ENCODE results near the gene NR3C1. TPM values are rescaled to one million over a fixed set of nuclear protein-coding genes. Genes with fewer than 3 reads are reported as not detected.
A peak's percentile ranks its signal among the peaks of the same experiment; 100 is the strongest.

Gene NR3C1
- total RNA-seq, 1 experiment from 2014 or later, result 53.0 TPM

DNA sequence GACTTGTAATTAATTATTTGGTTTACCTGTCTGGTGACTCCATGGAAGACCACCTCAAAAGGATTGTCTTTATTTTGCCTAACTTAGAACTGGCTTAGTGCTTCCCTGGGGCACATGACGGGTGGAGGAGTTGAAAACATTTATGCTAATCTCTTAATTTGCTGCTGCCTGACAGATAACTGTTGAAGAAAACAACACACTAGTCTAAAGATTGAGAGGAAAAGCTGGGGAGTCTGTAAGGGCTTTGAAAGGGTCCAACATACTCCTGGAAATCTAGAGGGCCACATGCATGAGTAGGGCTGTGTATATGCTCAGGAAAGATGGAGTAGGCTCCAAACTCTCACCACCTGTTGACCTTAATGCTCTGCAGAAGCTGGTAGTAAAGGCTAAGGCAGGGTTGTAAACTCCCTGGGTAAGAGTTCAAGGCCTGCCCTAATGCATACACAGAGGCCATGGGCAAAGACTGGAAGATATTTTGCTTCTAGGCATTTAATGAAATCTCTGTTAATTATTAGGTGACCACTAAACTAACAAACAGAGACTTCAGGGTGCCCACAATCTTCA, 40.7 kb downstream of the NR3C1 start:
- no peak for DNase-seq (ENCODE audit: low read depth)

DNA sequence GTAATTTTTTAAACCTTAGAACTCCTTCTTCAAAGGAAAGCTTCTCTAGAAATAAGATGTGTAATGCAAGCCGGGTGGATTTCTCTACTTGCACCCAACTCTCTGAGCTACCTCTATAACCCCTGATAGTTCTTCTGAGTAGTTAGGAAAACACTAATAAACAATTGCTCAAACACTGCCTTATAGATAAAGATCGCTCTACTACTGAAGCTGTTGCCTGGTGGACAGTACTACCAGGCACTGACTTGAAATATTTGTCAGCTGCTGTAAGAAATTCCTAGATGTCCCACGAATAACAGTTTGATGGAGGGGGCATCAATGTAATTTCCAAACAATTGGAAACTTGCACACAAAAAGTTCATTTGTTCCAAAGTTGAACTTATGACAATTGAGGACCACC, 42.0 kb downstream of the NR3C1 start:
- no peak for DNase-seq (ENCODE audit: low read depth)

DNA sequence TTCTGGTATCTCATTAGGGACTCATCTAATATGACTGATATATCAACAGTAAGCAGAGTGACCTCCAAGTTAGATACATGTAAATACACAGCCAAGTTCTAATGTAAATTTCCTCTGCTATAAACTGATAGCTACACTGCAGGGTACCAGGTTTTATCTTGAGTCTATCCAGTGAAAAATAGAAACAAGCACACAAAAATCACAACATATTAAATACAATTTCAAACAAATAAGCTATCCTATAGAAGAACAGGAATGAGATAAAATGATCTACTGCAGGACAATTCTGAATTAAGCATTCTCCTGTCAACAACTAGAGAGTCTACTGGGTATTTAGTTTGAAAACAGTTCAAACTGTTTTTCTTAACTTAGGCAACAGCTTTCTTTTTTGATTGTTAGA, 42.7 kb downstream of the NR3C1 start:
- DNase-seq (ENCODE audit: low read depth), result no peak

DNA sequence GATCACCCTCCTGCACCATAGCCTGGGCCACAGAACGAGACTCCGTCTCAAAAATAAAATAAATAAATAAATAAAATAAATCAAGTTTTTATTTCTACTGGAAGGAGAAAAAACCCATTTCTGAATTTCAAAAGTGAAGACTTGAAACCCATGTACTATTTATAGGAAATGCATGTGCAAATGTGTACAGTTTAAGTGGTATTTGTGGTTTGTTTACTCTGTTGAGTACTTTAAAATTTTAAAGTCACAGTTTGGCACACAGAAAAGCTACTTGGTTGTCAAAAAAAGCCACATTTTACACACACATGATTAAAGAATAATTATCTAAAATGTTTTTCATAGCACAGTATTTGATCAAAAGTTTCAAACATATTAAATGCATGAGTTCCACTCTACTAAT, 43.6 kb downstream of the NR3C1 start:
- DNase-seq (ENCODE audit: low read depth), result no peak

DNA sequence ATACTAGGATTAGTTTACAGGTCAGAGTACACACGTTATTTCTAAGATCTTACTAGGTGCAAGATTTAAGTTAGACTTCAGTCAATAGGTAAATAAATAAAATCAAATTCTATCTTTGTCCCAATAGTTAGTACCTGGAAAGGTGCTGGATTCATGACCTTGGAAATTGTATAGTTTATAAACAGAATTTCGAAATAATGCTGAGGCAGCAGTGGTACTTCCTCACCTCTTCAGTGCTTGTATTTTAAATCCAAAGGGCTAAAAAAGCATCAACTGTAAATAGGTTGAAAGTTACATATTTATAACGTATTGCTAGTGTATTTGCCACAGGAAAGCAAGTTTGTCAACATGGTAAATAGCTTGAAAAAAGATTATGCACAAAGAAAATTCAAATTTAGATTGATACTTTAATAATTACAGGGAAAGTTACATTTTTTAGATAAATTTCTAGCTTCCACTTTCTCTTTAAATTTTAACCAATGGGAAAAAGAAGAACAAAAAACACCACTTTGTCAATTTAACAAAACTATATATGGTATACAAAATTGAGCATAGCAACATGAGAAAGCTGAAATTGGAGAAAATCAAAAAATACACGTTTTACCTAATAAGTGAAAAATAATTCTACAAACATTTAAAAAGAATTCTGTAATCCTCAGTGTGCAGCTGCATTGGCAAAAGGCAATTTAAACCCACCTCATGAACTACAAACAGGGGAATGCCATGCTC, 46.5 kb downstream of the NR3C1 start:
- DNase-seq (ENCODE audit: low read depth), result no peak

DNA sequence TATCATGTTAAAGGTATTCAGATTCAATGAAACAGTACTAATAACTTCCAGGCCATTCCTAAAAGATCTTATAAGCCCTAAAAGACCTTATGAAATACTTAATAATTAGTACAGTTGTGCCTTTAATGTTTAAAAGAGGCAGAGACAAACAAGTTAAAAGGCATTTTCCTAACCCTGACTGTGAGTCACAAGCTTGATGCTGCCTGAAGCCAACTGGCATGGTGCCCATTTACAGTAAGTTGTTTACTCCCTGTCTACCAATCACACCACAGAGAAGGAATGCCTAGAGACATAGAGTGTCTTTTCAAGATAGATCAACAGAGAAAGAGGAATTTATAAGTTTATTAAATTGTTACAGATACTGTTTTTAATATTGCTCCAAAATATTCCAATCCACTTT, 47.8 kb downstream of the NR3C1 start:
- DNase-seq (ENCODE audit: low read depth), result peak; percentile 92

DNA sequence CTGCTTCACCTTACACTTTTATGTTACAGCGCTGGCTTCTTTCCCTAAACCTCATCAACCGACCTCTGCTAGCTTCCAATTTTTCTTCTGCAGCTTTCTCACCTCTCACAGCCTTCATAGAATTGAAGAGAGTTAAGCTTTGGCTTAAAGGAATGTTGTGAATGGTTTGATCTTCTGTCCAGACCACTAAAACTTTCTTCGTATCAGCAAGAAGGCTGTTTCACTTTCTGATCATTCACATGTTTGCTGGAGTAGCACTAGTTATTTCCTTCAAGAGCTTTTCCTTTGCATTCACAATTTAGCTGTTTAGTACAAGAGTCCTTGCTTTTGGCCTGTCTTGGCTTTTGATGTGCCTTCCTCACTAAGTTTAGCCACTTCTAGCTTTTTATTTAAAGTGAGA, 49.5 kb downstream of the NR3C1 start:
- peak; percentile 35 for DNase-seq (ENCODE audit: low read depth)

DNA sequence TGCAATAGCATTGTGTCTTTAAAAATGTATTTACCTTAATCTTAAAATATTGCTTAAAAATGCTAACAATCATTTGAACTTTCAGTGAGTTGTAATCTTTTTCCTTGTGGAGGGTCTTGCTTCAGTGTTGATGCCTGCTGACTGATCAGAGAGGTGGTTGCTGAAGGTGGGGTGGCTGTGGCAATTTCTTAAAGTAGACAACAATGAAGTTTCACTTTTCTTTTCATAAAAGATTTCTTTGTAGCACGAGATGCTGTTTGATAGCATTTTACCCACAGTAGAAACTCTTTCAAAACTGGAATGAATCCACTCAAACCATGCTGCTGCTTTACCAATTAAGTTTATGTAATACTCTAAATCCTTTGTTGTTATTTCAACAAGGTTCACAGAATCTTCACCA, 50.8 kb downstream of the NR3C1 start:
- DNase-seq (ENCODE audit: low read depth), result no peak

DNA sequence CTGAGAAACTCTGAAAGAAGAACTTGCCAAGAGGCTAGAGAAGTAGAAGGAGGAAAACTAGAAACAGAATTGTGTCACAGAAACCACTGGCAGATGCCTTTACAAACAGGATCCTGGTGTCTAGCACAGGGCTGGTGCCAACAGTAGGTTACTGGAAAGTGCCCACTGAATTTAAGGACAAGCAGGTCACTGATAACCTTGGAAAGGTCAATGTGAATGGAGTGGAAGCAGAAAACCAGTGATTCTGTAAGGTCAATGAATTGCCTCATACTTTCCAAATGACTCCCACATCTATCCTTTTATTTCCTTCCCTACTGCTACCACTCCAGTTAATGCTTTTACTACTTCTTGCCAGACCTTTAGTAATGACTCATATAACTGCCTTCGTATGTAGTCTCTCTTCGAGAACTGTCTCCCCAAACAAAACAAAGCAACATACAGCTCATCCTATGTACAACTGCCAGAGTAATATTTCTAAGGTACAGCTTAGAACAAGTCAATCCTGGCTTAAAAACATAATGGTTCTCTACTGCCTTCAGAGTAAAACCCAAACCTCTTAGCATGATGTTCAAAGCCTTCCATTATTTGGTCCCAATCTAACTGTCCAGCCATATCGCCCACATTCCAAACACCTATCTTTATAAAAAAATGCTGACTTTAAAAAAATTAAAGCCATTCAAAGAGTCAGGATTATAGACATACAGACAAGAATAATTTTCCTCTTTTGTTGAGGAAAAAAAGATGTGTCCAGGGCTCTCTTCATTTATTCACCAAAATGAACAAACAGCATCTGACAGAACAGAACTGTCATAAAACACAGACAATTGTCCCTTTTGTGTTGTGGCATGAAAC, 52.5 kb downstream of the NR3C1 start:
- peak; percentile 83 for DNase-seq (ENCODE audit: low read depth)

DNA sequence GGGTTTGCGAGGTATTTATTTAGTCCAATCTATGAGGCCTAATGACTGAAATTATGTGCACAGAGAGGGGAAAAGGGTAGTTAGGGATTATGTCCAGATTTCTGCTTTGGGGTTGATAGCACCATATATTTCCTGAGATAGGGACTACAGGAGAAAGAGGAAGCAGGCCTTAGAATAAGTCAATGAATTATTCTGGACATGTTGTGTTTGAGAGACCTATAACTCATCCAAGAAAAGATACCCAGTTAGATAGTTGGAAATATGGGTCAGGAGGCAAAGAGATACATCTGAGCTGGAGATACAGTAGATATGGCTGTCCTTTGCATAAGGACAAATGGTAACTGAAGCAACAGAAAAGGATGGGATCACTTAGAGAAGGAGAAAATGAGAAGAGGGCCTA, 53.1 kb downstream of the NR3C1 start:
- no peak for DNase-seq (ENCODE audit: low read depth)

DNA sequence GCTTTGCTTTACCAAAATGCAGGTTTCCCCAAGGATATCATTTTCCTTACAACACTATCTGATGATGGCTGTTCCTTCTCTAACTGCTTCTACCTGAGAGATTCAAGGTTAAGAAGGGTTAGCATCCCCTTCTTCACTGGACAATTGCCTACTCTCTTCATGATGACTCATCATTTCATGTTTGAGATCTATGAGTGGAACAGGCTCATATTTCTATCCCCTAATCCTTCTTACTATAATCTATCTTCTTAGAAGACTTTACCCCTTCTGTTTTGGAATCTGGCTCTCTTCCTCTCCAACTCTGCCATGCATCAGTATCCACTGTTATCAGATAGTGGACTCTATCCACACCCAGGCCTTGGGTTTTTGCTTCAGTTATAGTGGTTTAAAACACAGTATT, 54.3 kb downstream of the NR3C1 start:
- no peak for DNase-seq (ENCODE audit: low read depth)

DNA sequence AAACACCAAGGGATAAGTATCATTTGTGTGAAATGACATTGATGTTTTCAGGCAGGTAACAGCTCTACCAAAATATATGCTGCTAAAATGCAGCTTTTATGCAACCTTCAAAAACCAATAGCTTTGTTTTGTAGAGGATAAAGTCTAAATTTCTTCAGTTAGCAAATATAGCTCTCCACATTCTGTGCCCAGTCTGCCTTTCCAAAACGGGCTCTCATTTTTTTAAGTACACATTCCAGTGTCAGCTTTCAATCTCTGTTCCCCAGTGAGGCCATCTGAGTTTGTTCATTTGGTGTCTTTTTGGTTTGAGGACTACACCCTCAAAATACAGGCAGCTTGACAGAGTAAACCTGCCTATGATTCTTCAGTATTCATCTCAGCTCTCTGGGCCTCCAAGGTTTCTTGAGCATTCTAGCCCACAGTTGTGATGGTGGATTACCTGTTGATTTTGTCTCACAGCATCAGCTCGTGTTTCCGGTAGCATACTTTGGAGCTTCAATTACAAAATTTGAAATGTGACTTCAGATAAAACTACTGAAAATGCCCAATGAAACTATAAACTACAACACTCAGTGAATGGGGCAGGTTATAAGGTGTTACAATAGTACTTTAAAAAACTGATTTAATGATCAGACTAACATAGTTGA, 55.7 kb downstream of the NR3C1 start:
- no peak for DNase-seq (ENCODE audit: low read depth)

DNA sequence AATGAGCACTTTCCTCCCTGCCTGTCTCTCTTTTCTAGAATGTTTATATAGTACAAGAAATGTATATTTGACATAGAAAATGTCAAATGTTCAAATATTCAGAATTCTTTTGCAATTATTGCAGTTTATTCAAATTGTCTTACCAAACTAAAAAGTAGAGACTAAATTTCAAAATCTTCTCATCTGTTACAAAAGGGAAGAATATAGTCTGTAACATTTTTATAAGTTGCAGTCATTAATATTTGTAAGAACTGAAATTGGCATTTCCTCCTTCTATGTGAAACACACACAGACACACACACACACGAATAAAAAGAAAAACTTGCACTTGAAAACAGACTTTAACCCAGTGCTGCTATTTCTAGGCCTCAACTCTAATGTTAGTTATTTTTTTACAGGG, 56.4 kb downstream of the NR3C1 start:
- DNase-seq (ENCODE audit: low read depth), result no peak

DNA sequence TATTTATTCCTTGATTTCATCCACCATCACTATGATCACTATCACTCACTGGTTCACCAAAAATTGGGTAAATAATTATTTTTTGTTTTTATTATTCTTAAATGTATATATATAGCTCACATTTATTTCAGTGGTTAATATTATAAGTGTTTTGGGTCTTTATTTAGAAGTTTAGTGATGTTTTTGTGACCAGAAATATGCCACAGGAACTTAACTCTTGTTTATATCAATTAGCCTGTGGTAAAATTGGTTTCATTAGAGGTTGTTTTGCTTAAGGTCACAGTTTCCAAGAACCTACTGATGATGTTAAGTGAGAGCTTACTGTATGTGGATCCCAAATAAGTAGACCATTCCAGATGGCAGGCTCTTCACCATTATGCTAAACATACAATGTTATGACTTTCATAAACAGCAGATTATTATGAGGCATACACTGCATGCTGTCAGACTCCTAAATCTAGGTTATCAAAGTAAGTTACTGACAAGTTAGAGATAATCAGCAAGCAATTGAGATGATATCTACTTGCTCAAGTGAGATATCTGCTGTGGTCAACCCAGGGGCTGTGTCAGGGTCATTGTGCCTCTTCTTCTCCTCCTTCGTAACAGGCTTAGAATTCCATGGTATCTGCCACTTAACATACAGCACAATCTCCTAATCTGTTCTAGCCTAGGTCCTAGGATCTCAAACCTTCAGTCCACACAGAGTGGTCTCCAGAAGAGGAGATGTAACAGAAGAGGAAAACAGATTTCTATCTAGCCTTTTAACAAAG, 57.6 kb downstream of the NR3C1 start:
- DNase-seq (ENCODE audit: low read depth), result no peak

DNA sequence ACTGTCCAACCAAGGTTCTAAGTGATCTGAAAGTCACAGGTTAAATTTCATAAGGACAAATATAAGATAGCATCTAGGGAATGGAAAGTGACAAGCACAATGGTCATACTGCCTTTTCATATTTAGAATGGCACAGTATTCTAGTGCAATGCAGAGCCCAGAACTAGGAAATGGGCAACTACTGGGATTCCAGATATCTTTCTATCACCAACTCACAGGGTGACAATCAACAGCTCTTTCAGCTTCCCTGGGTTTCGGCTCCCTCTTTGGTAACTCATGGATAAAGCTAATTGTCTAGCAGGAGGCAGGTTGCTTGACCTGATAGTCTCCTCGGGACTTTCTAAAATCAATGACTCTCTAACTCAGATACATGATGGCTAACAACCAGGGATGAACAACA, 60.4 kb downstream of the NR3C1 start:
- no peak for DNase-seq (ENCODE audit: low read depth)

DNA sequence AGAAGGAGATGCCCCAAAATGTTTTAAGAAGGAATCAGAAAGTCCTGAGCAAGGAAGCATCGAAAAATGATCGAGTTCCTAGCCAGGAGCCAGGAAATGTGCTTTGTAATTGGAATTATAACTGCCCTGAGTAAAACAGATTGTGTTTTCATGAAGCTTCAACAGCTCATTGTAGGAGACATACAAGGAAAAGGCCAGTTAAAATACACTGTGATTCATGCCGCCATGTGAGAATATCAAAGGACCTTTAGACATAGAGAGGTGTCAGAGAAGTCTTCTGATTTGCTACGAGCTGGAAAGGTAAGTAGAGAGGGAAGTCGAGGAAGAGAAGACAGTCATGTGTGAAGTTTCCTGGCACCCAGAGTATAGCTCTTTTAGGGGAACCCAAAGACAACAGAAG, 60.9 kb downstream of the NR3C1 start:
- DNase-seq (ENCODE audit: low read depth), result no peak

DNA sequence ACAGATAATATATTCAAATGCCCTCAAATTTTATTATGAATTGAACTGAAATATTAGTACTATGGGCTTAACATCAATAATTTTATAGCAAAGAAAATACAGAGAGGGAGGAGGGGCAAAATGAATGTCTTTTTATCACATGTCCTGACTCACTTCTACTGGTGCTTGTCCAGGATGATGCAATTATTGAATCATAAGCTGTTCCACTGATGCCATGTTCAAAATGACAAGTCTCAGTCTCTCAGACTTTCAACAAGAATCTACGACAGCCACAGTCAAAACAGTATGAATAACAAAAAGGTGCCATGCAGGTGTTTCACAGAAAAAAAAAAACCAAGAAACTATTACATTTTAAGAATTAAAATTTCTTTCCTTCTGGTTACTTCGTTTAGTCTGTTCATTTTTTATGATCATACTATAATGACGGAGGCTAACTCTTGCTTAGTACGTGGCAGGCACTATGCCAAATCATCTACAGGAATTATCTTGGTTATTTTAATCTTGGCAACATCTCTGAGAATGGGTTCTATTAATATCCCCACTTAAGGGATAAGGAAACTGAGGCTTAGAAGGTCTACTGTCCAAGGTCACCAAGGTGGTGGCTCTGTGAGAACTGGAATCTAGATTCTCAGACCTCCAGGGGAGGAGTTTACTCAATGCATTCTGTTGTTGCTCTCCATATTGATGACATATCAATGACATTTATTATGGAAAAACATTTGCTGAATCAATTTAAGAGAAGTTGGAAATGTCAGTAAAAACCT, 61.5 kb downstream of the NR3C1 start:
- peak; percentile 62 for DNase-seq (ENCODE audit: low read depth)

DNA sequence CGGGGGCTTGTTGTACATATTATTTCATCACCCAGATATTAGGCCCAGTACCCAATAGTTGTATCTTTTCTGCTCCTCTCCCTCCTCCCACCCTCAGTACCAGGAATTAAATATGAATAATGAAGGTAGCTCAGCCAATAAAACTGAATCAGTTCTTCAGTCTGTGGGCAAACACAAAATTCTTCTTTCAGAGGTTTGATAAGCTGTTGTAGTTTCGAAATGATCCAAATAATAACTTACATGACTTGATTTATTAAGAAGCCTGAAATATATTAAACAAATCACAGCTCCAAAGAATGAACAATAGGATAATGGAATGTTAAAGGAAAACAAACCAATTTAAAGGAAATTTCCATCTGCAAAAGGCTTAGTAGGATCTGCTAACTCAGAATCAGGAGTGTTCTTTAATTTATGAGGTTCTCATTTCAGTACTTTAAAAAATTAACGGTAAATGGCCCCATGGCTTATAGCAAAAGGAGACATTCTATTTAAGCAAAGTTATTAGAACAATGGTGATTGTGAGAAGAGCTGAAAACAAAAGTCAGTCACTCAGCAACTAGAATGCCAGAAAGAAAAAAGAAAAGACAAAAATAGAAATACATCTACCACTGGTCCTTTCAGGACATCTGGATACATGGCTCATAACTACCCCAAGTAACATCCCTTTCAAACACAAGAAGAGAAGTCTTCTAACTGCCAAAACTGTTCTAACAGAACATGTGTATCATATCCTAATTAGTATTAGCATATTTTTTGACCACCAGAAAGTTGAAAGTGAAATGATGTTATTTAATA, 62.4 kb downstream of the NR3C1 start:
- no peak for DNase-seq (ENCODE audit: low read depth)

DNA sequence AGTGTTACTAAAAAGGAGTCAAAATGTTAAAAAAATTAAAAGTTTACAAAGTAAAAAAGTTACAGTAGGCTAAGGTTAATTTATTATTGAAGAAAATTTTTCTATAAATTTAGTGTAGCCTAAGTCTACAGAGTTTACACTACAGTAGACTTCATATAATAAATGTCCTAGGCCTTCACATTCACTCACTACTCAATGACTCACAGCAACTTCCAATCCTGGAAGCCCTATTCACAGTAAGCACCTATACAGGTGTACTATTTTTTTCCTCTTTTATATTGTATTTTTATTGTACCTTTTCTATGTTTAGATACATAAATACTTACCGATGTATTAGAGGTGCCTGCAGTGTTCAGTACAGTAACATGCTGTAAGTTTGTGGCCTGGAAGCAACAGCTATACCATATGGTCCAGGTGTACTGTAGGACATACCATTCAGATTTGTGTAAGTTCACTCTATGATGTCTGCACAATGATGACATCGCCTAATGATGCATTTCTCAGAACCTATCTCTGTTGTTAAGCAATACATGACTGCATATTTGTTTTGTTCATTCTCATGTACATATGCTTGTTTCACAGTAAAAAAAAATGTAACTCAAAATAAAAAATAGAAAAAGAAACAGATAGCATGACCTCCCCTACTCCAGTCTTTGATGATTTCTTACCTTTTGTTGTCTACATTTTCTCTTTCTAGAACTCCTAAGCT, 64.7 kb downstream of the NR3C1 start:
- no peak for DNase-seq (ENCODE audit: low read depth)
